ENCODE data around the gene NSUN5.

DNA sequence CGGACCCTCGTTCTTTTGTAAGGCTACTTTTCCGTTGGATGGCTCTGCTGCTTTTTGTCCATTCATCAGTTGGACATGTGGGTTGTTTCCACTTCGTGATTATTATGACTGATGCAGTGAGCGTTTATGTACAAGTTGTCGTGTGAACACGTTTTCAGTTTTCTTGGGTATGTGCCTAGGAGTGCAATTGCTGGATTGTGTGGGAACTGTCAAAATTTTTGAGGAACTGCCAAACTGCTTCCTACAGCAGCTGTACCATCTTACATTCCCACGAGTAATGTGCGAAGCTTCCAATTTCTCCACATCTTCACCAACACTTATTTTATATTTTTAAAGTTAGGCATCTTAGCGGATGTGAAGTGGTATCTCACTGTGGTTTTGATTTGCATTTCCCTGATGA is 29.7 kb upstream of the NSUN5 start:
- TF ChIP-seq POLR2AphosphoS5 (IDR thresholded peaks at IDR 0.05; ENCODE audit: low read depth, low read length) (no peak), SP2 (IDR thresholded peaks at IDR 0.05; ENCODE audit: low read length) (no peak), EP300 (IDR thresholded peaks at IDR 0.05; ENCODE audit: borderline replicate concordance in 1 of 2, low read depth in 2 of 2, low read length in 2 of 2) (no peak)
- TF ChIP-seq, protein P1, sequence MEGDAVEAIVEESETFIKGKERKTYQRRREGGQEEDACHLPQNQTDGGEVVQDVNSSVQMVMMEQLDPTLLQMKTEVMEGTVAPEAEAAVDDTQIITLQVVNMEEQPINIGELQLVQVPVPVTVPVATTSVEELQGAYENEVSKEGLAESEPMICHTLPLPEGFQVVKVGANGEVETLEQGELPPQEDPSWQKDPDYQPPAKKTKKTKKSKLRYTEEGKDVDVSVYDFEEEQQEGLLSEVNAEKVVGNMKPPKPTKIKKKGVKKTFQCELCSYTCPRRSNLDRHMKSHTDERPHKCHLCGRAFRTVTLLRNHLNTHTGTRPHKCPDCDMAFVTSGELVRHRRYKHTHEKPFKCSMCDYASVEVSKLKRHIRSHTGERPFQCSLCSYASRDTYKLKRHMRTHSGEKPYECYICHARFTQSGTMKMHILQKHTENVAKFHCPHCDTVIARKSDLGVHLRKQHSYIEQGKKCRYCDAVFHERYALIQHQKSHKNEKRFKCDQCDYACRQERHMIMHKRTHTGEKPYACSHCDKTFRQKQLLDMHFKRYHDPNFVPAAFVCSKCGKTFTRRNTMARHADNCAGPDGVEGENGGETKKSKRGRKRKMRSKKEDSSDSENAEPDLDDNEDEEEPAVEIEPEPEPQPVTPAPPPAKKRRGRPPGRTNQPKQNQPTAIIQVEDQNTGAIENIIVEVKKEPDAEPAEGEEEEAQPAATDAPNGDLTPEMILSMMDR (IDR thresholded peaks at IDR 0.05; ENCODE audit: control extremely low read depth in 1 of 3, insufficient read depth in 1 of 3, low read depth in 1 of 3, low read length in 3 of 3) = no peak
